Stimulated activated CD4-positive, alpha-beta T cell treated with anti-CD3 and anti-CD28 coated beads, Interleukin-4, amount 100 ng/mL, for 4 hours (primary cell): ENCODE results near the gene CCNH.

ENCODE experiments used
- DNase-seq, 2 experiments: peaks; one replicate each; pipeline ENCODE4 v3.0.0-alpha.2; 2020

The CCNH gene

GRCh38 chr5:87354496-87354895 is 58.2 kb downstream of the CCNH start:
- DNase-seq = no peak

- no peak for DNase-seq
These were observed 64.9 kb downstream of the CCNH start for GRCh38 chr5:87347841-87348240.

GRCh38 chr5:87347272-87347671 is 65.5 kb downstream of the CCNH start:
- DNase-seq = no peak
